MG63 (cell line): ENCODE results near the gene TP53AIP1. TPM values are rescaled to one million over a fixed set of nuclear protein-coding genes. Genes with fewer than 3 reads are reported as not detected.

Experiments used
- DNase-seq: peaks from one replicate; pipeline ENCODE4 v3.0.0-alpha.2; 2020
- H3K27me3 ChIP-seq: fragments of 250-450 bp; sonication (Bioruptor Pico); 2 replicates; pipeline ENCODE4 v1.5.1; 2020; ENCODE audit warnings: mild to moderate bottlenecking, moderate library complexity
- H3K36me3 ChIP-seq: fragments of 250-450 bp; sonication (Bioruptor Pico); 2 replicates; pipeline ENCODE4 v1.5.1; 2020; ENCODE audit warnings: mild to moderate bottlenecking, moderate library complexity
- H3K4me3 ChIP-seq: fragments of 250-450 bp; sonication (Bioruptor Pico); 2 replicates; pipeline ENCODE4 v1.5.1; 2020; ENCODE audit warnings: mild to moderate bottlenecking, moderate library complexity
- H3K9me3 ChIP-seq: fragments of 250-450 bp; sonication (Bioruptor Pico); 2 replicates; pipeline ENCODE4 v1.5.1; 2020; ENCODE audit warnings: mild to moderate bottlenecking, moderate library complexity
- total RNA-seq: library from RNA; depleted of rRNA; stranded (reverse); fragments of >200 nt; shearing (Covaris generic); gene quantifications from 2 replicates; pipeline ENCODE4 v1.2.3, GENCODE V29; 2014; ENCODE audit warnings: low replicate concordance; rRNA removed

The TP53AIP1 gene
- total RNA-seq, 1 experiment from 2014 or later: not detected

DNA sequence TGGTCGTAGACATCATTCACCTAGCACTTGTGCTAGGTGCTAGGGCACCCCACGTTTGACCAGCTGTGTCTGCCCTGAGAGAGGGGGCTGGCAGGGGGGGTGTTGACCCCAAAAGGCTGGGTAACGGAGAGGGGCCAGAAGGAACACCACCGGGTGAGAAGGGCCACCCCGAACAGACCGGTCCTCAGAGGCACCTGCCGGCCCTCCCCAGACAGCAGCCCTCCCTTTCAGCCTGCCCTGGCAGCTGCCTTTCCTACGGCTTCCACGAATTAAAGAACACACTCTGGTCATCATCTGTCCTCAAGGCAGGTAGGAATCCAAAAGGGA is 52.5 kb downstream of the TP53AIP1 start:
- H3K36me3 ChIP-seq: no peaks in the 10 kb centered on the region
- H3K9me3 ChIP-seq: no peaks in the 10 kb centered on the region
- no peak for DNase-seq
- H3K4me3 ChIP-seq: no peak overlapping the region
- peaks cover 11% of the 10 kb centered on the region for H3K27me3 ChIP-seq

DNA sequence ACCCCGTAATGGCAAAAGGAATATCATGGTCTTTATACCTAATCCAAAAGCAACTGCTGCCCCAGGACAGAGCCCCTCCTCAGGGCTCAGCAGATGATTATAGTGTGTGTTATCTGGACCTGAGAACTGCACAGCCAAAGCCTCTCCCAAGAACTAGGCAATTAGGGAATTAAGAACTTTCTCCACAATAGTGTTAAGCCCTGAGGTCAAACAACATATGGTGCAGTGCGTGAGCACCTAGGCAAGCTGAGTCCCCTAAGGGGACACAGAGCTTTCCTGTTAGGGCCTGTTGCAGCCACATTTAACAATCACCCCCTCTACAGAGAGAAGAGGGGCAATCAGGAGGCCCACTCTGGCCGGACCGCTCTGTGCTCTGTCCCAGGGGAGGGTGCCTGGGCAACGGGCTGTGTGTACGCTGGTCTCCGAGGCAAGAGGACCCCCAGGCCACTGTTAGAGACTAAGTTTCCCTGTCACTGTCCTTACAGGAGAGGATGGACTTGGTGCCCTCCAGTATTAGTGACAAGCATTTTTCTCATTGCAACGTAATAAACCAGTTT is 52.9 kb downstream of the TP53AIP1 start:
- Histone ChIP-seq H3K27me3 (peaks cover 11% of the 10 kb centered on the region), H3K4me3 (no peak overlapping the region), H3K36me3 (no peaks in the 10 kb centered on the region), H3K9me3 (no peaks in the 10 kb centered on the region)
- DNase-seq: no peak

DNA sequence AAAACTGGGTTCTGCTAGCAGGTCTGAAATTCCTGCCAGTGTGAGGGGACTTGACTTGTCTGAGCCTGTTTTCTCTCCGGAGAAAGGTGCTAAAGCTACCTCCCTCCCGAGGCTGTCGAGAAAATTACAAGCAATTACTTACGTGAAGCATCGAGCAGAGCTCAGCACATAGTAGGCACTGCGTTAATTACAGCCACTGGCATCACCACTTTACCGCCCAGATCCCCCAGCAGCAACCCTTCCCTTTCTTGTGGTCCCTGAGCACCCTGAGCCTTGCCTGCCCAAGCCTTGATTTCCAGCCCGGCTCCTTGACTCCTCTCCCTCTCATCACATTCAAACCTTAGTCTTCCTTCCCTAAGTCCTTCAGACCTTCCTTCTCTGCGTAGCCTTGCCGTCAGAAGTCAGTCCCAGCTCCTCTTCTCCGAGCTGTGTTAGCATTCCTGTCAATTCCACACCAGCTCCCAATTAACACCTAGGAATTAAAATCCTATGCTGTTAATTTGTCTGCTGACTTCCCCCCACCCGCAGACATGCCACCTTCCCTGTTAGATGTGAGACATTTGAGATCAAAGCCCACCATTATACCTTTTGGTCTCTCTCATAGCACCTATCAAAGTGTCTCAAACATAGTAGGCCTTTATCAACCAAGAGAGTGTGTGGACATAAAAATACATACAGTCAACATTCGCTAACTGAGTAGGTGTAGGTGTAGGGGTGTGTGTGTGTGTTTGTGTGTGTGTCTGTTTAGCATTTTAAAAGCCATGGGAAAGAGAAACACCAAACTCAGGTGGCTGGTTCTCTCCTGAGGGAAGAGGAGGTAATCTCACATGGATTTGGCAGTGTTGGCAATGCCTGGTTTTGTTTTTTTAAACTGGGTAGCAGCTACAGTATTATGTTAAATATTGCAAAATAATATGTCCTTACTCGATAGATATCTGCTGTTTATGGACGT is 54.4 kb downstream of the TP53AIP1 start:
- Histone ChIP-seq H3K36me3 (no peaks in the 10 kb centered on the region), H3K9me3 (no peaks in the 10 kb centered on the region), H3K4me3 (no peak overlapping the region), H3K27me3 (peaks cover 13% of the 10 kb centered on the region)
- no peak for DNase-seq

- Histone ChIP-seq H3K27me3 (peaks cover 19% of the 10 kb centered on the region), H3K9me3 (no peaks in the 10 kb centered on the region)
- no peak for DNase-seq
Observed at GRCh38 chr11:128886406-128887124, 56.1 kb downstream of the TP53AIP1 start.

More at GRCh38 chr11:128886406-128887124, 56.1 kb downstream of the TP53AIP1 start:
- no peaks in the 10 kb centered on the region for H3K36me3 ChIP-seq
- no peak overlapping the region for H3K4me3 ChIP-seq

Other genes starting within 250 kb of the TP53AIP1 start
- 6.1 and 6.4 TPM in 2 replicates for gene FLI1, start 248.8 kb downstream of the TP53AIP1 start, total RNA-seq
- gene KCNJ1, start 75.6 kb downstream of the TP53AIP1 start, total RNA-seq: not detected in 2 replicates
- gene KCNJ5, start 51.5 kb downstream of the TP53AIP1 start, total RNA-seq: not detected in 2 replicates
- 2.8 and 3.8 TPM in 2 replicates for gene ARHGAP32, start 249.5 kb upstream of the TP53AIP1 start, total RNA-seq